Heart left ventricle (tissue), 16 donors: ENCODE data around the gene SLC25A19. TPM values are rescaled to one million over a fixed set of nuclear protein-coding genes. Genes with fewer than 3 reads are reported as not detected.

Experiments used
- ATAC-seq, 4 donors: fragments of 200-7000 bp; cut with Tn5 transposase; one replicate each; pipeline ENCODE4 v1.9.1; 2020 to 2022; ENCODE audit warnings: moderate library complexity in 4 of 4, mild to moderate bottlenecking in 3 of 4, moderate number of reproducible peaks in 1 of 4
- DNase-seq, 5 donors: peaks; one replicate each; pipeline ENCODE4 v3.0.0-alpha.2; 2020
- H3K27ac ChIP-seq, 12 donors: fragments of 200-600 bp; sonication (generic) in 4 of 12; one replicate each; pipeline versions ENCODE4 v1.5.0 to v1.8.0; 2016 to 2022; ENCODE audit warnings: mild to moderate bottlenecking in 2 of 12
- H3K27me3 ChIP-seq, 9 donors: fragments of 200-600 bp; sonication (generic) in 2 of 9; one replicate each; pipeline versions ENCODE4 v1.5.1 to v1.8.0; 2016 to 2022; ENCODE audit warnings: mild to moderate bottlenecking in 3 of 9
- H3K36me3 ChIP-seq, 9 donors: fragments of 200-600 bp; sonication (generic) in 2 of 9; one replicate each; pipeline versions ENCODE4 v1.5.0 to v1.8.0; 2018 to 2022; ENCODE audit warnings: mild to moderate bottlenecking in 2 of 9
- H3K4me1 ChIP-seq, 12 donors: fragments of 200-600 bp; sonication (generic) in 4 of 12; one replicate each; pipeline versions ENCODE4 v1.5.0 to v1.8.0; 2016 to 2022; ENCODE audit warnings: mild to moderate bottlenecking in 3 of 12
- H3K4me3 ChIP-seq, 12 donors: fragments of 200-600 bp; sonication (generic) in 4 of 12; one replicate each; pipeline versions ENCODE4 v1.5.0 to v1.8.0; 2017 to 2022; ENCODE audit warnings: mild to moderate bottlenecking in 9 of 12, moderate library complexity in 4 of 12
- H3K9me3 ChIP-seq, 12 donors: fragments of 200-600 bp; sonication (generic) in 4 of 12; one replicate each; pipeline versions ENCODE4 v1.5.0 to v1.8.0; 2016 to 2022; ENCODE audit warnings: mild to moderate bottlenecking in 1 of 12
- POLR2A ChIP-seq, 2 donors: fragments of 450-650 bp; IDR thresholded peaks; one replicate each; pipeline ENCODE4 v1.6.1; 2017; ENCODE audit warnings: antibody characterized with exemption in 2 of 2, mild to moderate bottlenecking in 2 of 2, moderate library complexity in 2 of 2
- WGBS, 4 donors: extraction: QIAGEN DNeasy Blood & Tissue Kit in 2 of 4; methylation state at CpG; one replicate each; pipeline versions ENCODE4 v1.1.5 to v1.1.7; 2013 to 2018; 5-methylcytosine and 5-hydroxymethylcytosine counted together
- intact Hi-C, 10 donors: fragments of 100-400 bp; cut with DNase I; formaldehyde crosslinking; loops; one replicate each; pipeline versions ENCODE4 v1.11.1 to v1.14.2; 2022
- polyA plus RNA-seq, 2 donors: library from polyadenylated mRNA; stranded (reverse); fragments of 200-250 nt; gene quantifications; one replicate each; pipeline ENCODE4 v1.2.3, GENCODE V29; 2013
- total RNA-seq, 9 donors: library from RNA; depleted of rRNA in 2 of 9; stranded (reverse); fragments of >200 nt in 2 of 9; fragmentation: NEBNext Ultra II Directional in 3 of 9; extraction: Animal tissue kit (Norgen Biotek cat#: 25700) in 3 of 9; gene quantifications; one replicate each; pipeline versions ENCODE4 v1.1.0 to v1.2.4, GENCODE V29; 2016 to 2023
- TF ChIP-seq, protein P1 (sequence below), 12 donors: fragments of 200-600 bp; sonication (generic) in 4 of 12; IDR thresholded peaks; one replicate each; pipeline versions ENCODE4 v1.5.0 to v1.8.0; 2018 to 2022; ENCODE audit warnings: antibody characterized with exemption in 12 of 12, mild to moderate bottlenecking in 5 of 12
- donor health status: ischemic (EF 13 %, LVEDD 7.1; RV severe dilation, severe dysfunction).
- donor health status: healthy with polysubstance abuse.
- donor health status: DM: no; HTN: yes; CAD: no.
- donor health status: DM: no; HTN: no; CAD: no.
- donor health status: ischemic (EF 25% LVEDD 6.9; RV normal size, moderate dysfunction).
- donor health status: ischemic (EF 25% LVEDD 5.7; RV mildly dilated, moderate dysfunction).
- donor health status: healthy.
- donor health status: DM: yes; HTN: yes; CAD: no.
- donor health status: ischemic (EF 35%, LVEDD 5.7; RV mildly dilated, moderate dysfunction).
- donor health status: nonischemic (EF 11% LVEDD 7.7; RV severe dilation, severe dysfunction).
- donor health status: DM: yes; HTN: yes; CAD: no.
- donor health status: PGD.
- donor health status: ischemic (EF 29% LVEDD 5.4; RV normal size, mild dysfunction).
- donor health status: nonischemic (EF 23%, LVEDD 6.1; RV moderate dilation, normal function).

Gene SLC25A19
- total and polyA plus RNA-seq, 11 donors = 7.0 to 27.9 (median 12.6) TPM

- Histone ChIP-seq H3K9me3 (no peaks in the 10 kb centered on the region), H3K36me3 (peaks cover 0 to 28% (median 3%) of the 10 kb centered on the region in 9 donors), H3K27me3 (no peaks in the 10 kb centered on the region), H3K4me3 (no peak overlapping the region), H3K4me1 (peaks cover 0 to 79% (median 7%) of the 10 kb centered on the region in 12 donors), H3K27ac (no peak overlapping the region)
- no peak for DNase-seq
- 98 to 99% (median 98%) methylated on average over 3 of the region's 3 CpGs for WGBS, 4 donors
- no peak for TF ChIP-seq POLR2A (IDR thresholded peaks at IDR 0.05)
- TF ChIP-seq, protein P1, sequence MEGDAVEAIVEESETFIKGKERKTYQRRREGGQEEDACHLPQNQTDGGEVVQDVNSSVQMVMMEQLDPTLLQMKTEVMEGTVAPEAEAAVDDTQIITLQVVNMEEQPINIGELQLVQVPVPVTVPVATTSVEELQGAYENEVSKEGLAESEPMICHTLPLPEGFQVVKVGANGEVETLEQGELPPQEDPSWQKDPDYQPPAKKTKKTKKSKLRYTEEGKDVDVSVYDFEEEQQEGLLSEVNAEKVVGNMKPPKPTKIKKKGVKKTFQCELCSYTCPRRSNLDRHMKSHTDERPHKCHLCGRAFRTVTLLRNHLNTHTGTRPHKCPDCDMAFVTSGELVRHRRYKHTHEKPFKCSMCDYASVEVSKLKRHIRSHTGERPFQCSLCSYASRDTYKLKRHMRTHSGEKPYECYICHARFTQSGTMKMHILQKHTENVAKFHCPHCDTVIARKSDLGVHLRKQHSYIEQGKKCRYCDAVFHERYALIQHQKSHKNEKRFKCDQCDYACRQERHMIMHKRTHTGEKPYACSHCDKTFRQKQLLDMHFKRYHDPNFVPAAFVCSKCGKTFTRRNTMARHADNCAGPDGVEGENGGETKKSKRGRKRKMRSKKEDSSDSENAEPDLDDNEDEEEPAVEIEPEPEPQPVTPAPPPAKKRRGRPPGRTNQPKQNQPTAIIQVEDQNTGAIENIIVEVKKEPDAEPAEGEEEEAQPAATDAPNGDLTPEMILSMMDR (IDR thresholded peaks at IDR 0.05) = no peak
- ATAC-seq = no peak
- intact Hi-C loops = loop anchor here in 1 of 10 donors (10.0 kb wide), 1 partner anchor 60 kb away; the partner anchor contains the start of gene MIF4GD
Observed at GRCh38 chr17:75334723-75335122, 45.5 kb upstream of the SLC25A19 start.

DNA sequence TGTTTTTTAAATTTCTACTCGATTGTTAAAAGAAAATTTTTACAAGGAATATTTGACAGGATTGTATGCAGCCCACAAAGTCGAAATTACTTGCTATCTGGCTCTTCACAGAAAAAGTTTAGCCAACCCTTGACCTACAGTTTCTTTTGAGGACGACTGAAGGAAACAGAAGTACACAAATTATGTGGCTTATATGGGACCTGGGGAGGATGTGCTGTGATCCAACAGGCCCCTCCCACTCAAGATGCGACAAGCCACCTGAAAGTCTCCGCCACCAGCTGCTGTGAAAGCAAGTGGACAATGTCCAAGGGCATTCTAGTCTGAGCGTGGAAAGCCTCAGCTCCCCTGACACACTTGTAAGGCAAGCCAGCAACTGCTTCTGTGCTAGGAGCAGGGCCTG lies 42.4 kb upstream of the SLC25A19 start:
- H3K27me3 ChIP-seq = no peaks in the 10 kb centered on the region
- no peak for ATAC-seq
- no peak overlapping the region for H3K4me3 ChIP-seq
- 66 to 71% (median 69%) methylated on average over 6 of the region's 6 CpGs for WGBS, 4 donors
- H3K9me3 ChIP-seq = no peaks in the 10 kb centered on the region
- peak overlapping the region in 4 of 12 donors; percentile 3 to 30 (median 16) for H3K27ac ChIP-seq
- no peak for DNase-seq
- intact Hi-C loops = loop anchor here in 1 of 10 donors (10.0 kb wide), 1 partner anchor 57 kb away; the partner anchor contains the start of gene MIF4GD
- TF ChIP-seq, protein P1 (IDR thresholded peaks at IDR 0.05) = no peak
- TF ChIP-seq POLR2A (IDR thresholded peaks at IDR 0.05) = no peak
- H3K4me1 ChIP-seq = peaks cover 0 to 68% (median 1%) of the 10 kb centered on the region in 12 donors
- peaks cover 0 to 32% (median 3%) of the 10 kb centered on the region in 9 donors for H3K36me3 ChIP-seq

GRCh38 chr17:75327757-75328156 lies 38.5 kb upstream of the SLC25A19 start:
- ATAC-seq (no peak), DNase-seq (no peak)
- WGBS, 4 donors = 66 to 82% (median 79%) methylated on average over 2 of the region's 2 CpGs
- Histone ChIP-seq H3K9me3 (no peaks in the 10 kb centered on the region), H3K4me1 (peaks cover 3 to 74% (median 15%) of the 10 kb centered on the region in 12 donors), H3K27ac (peak overlapping the region in 1 of 12 donors; percentile 88), H3K4me3 (no peak overlapping the region), H3K27me3 (no peaks in the 10 kb centered on the region), H3K36me3 (peaks cover 0 to 52% (median 10%) of the 10 kb centered on the region in 9 donors)
- intact Hi-C loops = loop anchor here in 3 of 10 donors (10.0 kb wide), 2 partner anchors 187 to 197 kb away; partner anchors contain the start of genes LLGL2 (in 2 of the 3), CASKIN2 (in 1 of the 3) and TSEN54 (in 1 of the 3)
- no peak for TF ChIP-seq POLR2A (IDR thresholded peaks at IDR 0.05)
- TF ChIP-seq, protein P1 (IDR thresholded peaks at IDR 0.05) = no peak

- intact Hi-C loops = loop anchor here in 3 of 10 donors (10.0 kb wide), 2 partner anchors 188 to 198 kb away; partner anchors contain the start of genes LLGL2 (in 2 of the 3), CASKIN2 (in 1 of the 3) and TSEN54 (in 1 of the 3)
- Histone ChIP-seq H3K27me3 (no peaks in the 10 kb centered on the region), H3K27ac (peak overlapping the region in 11 of 12 donors; percentile 17 to 88 (median 44)), H3K9me3 (no peaks in the 10 kb centered on the region), H3K4me3 (peak overlapping the region in 1 of 12 donors; percentile 5), H3K36me3 (peaks cover 0 to 56% (median 12%) of the 10 kb centered on the region in 9 donors), H3K4me1 (peaks cover 3 to 63% (median 14%) of the 10 kb centered on the region in 12 donors)
- ATAC-seq (peak in 2 of 4 donors; percentile 38 to 50), DNase-seq (no peak)
- WGBS, 4 donors = 48 to 59% (median 52%) methylated on average over 5 of the region's 5 CpGs
- TF ChIP-seq, protein P1 (IDR thresholded peaks at IDR 0.05) = no peak
- TF ChIP-seq POLR2A (IDR thresholded peaks at IDR 0.05) = no peak
Observed at GRCh38 chr17:75326226-75326848, 37.1 kb upstream of the SLC25A19 start.
